Spleen (tissue), 11 donors: ENCODE measurements around the gene MIB1. TPM values are rescaled to one million over a fixed set of nuclear protein-coding genes. Genes with fewer than 3 reads are reported as not detected.
A peak's percentile ranks its signal among the peaks of the same experiment; 100 is the strongest.

ENCODE experiments used
- DNase-seq: peaks from one replicate; pipeline ENCODE4 v3.0.0-alpha.2; 2020
- H3K27ac ChIP-seq, 8 donors: fragments of 200-600 bp; sonication (generic) in 7 of 8; 1 replicate in 4 of 8; 2 replicates in 4 of 8; pipeline versions ENCODE4 v1.5.0 to v1.8.0; 2016 to 2021; ENCODE audit warnings: inconsistent platforms in 4 of 8, mild to moderate bottlenecking in 4 of 8, moderate library complexity in 1 of 8
- H3K27me3 ChIP-seq, 7 donors: fragments of 200-600 bp; sonication (generic) in 6 of 7; replicated peaks in 1 of 7; 1 replicate in 4 of 7; 2 replicates in 3 of 7; pipeline versions ENCODE4 v1.5.0 to v1.8.0; 2016 to 2021; ENCODE audit warnings: inconsistent platforms in 3 of 7, mild to moderate bottlenecking in 1 of 7
- H3K36me3 ChIP-seq, 6 donors: fragments of 200-600 bp; sonication (generic) in 5 of 6; 1 replicate in 4 of 6; 2 replicates in 2 of 6; pipeline versions ENCODE4 v1.5.0 to v1.8.0; 2016 to 2021; ENCODE audit warnings: inconsistent platforms in 2 of 6
- H3K4me1 ChIP-seq, 6 donors: fragments of 200-600 bp; sonication (generic) in 5 of 6; 1 replicate in 3 of 6; 2 replicates in 3 of 6; pipeline versions ENCODE4 v1.5.0 to v1.8.0; 2016 to 2021; ENCODE audit warnings: inconsistent platforms in 3 of 6
- H3K4me3 ChIP-seq, 8 donors: fragments of 200-600 bp; sonication (generic) in 7 of 8; 1 replicate in 4 of 8; 2 replicates in 4 of 8; pipeline versions ENCODE4 v1.5.0 to v1.8.0; 2016 to 2021; ENCODE audit warnings: inconsistent platforms in 4 of 8, mild to moderate bottlenecking in 4 of 8, moderate library complexity in 2 of 8
- H3K9me3 ChIP-seq, 8 donors: fragments of 200-600 bp; sonication (generic) in 7 of 8; 1 replicate in 4 of 8; 2 replicates in 4 of 8; pipeline versions ENCODE4 v1.5.0 to v1.8.0; 2016 to 2021; ENCODE audit warnings: inconsistent platforms in 4 of 8
- CTCF ChIP-seq, 11 experiments: fragments of 200-600 bp in 7 of 11; fragments of 450-650 bp in 4 of 11; sonication (generic) in 4 of 11; IDR thresholded peaks in 8 of 11; conservative IDR thresholded peaks in 3 of 11; 1 replicate in 7 of 11; 2 replicates in 4 of 11; pipeline versions ENCODE4 v1.4.0 to v1.8.0; 2016 to 2021; ENCODE audit warnings: antibody characterized with exemption in 11 of 11, inconsistent platforms in 4 of 11, mild to moderate bottlenecking in 1 of 11
- POLR2A ChIP-seq, 3 donors: fragments of 450-650 bp; IDR thresholded peaks; one replicate each; pipeline ENCODE4 v1.5.1; 2017; ENCODE audit warnings: antibody characterized with exemption in 3 of 3, mild to moderate bottlenecking in 1 of 3
- POLR2AphosphoS5 ChIP-seq, 3 donors: sonication (generic); formaldehyde crosslinking; IDR thresholded peaks; one replicate each; pipeline ENCODE4 v1.5.1; 2017; ENCODE audit warnings: antibody characterized with exemption in 3 of 3
- WGBS, 5 donors: extraction: QIAGEN DNeasy Blood & Tissue Kit in 3 of 5; methylation state at CpG; one replicate each; pipeline versions ENCODE4 v1.1.5 to v1.1.7; 2013 to 2018; 5-methylcytosine and 5-hydroxymethylcytosine counted together
- intact Hi-C: fragments of 100-400 bp; cut with DNase I; formaldehyde crosslinking; loops from one replicate; pipeline ENCODE4 v1.15.0; 2023; ENCODE audit warnings: low total_unique reads
- polyA plus RNA-seq, 3 donors: library from polyadenylated mRNA; stranded (reverse); fragments of 200-250 nt; gene quantifications; one replicate each; pipeline ENCODE4 v1.2.1, GENCODE V29; 2013
- total RNA-seq, 7 donors: library from RNA; depleted of rRNA in 3 of 7; stranded (reverse); fragments of >200 nt in 3 of 7; fragmentation: NEBNext Ultra II Directional in 4 of 7; extraction: Animal tissue kit (Norgen Biotek cat#: 25700) in 4 of 7; gene quantifications; one replicate each; pipeline versions ENCODE4 v1.1.0 to v1.2.1, GENCODE V29; 2016 to 2021
- donor health status: healthy with polysubstance abuse.
- donor health status: DM: no; HTN: no; CAD: no; lungs with moderate emphysema.
- donor health status: DM: no; HTN: no; CAD: no.
- donor health status: Bipolar disorder and iron deficiency.
- donor health status: healthy.
- donor health status: DM: no; HTN: no; CAD: no.
- donor health status: DM: yes; HTN: yes; CAD: no.

The MIB1 gene
- total and polyA plus RNA-seq, 10 donors = 2.7 to 33.3 (median 27.3) TPM

GRCh38 chr18:21903709-21904108 is 163.1 kb downstream of the MIB1 start:
- H3K4me3 ChIP-seq = no peak overlapping the region
- intact Hi-C loops = no loop called here
- peak overlapping the region in 5 of 8 donors; percentile 17 to 58 (median 51) for H3K27ac ChIP-seq
- H3K36me3 ChIP-seq = no peaks in the 10 kb centered on the region
- WGBS, 5 donors = 65 to 85% (median 69%) methylated on average over 6 of the region's 6 CpGs
- H3K9me3 ChIP-seq = no peaks in the 10 kb centered on the region
- TF ChIP-seq CTCF (IDR thresholded peaks at IDR 0.05 in 8 of 11, conservative IDR thresholded peaks at IDR 0.05 in 3 of 11) (no peak), POLR2A (IDR thresholded peaks at IDR 0.05) (no peak), POLR2AphosphoS5 (IDR thresholded peaks at IDR 0.05) (no peak)
- H3K27me3 ChIP-seq = no peaks in the 10 kb centered on the region
- H3K4me1 ChIP-seq = peaks cover 0 to 13% (median 0%) of the 10 kb centered on the region in 6 donors
- DNase-seq = no peak

GRCh38 chr18:21904856-21905255 is 164.3 kb downstream of the MIB1 start:
- H3K9me3 ChIP-seq = no peaks in the 10 kb centered on the region
- 50 to 75% (median 61%) methylated on average over 6 of the region's 6 CpGs for WGBS, 5 donors
- TF ChIP-seq POLR2AphosphoS5 (IDR thresholded peaks at IDR 0.05) = peak in 1 of 3 donors; percentile 34
- no peak for TF ChIP-seq CTCF (IDR thresholded peaks at IDR 0.05 in 8 of 11, conservative IDR thresholded peaks at IDR 0.05 in 3 of 11)
- no peaks in the 10 kb centered on the region for H3K27me3 ChIP-seq
- DNase-seq = no peak
- no peaks in the 10 kb centered on the region for H3K36me3 ChIP-seq
- intact Hi-C loops = no loop called here
- H3K4me3 ChIP-seq = no peak overlapping the region
- H3K27ac ChIP-seq = peak overlapping the region in 6 of 8 donors; percentile 2 to 58 (median 45)
- H3K4me1 ChIP-seq = peaks cover 0 to 13% (median 0%) of the 10 kb centered on the region in 6 donors

- H3K36me3 ChIP-seq = no peaks in the 10 kb centered on the region
- no peak for TF ChIP-seq POLR2AphosphoS5 (IDR thresholded peaks at IDR 0.05)
- TF ChIP-seq CTCF (IDR thresholded peaks at IDR 0.05 in 8 of 11, conservative IDR thresholded peaks at IDR 0.05 in 3 of 11) = no peak
- no peak for TF ChIP-seq POLR2A (IDR thresholded peaks at IDR 0.05)
- no peaks in the 10 kb centered on the region for H3K27me3 ChIP-seq
- no peak overlapping the region for H3K27ac ChIP-seq
- intact Hi-C loops = no loop called here
- DNase-seq = no peak
- peaks cover 0 to 8% (median 0%) of the 10 kb centered on the region in 6 donors for H3K4me1 ChIP-seq
- H3K9me3 ChIP-seq = no peaks in the 10 kb centered on the region
- WGBS, 5 donors = 85 to 91% (median 91%) methylated on average over 7 of the region's 7 CpGs
- H3K4me3 ChIP-seq = no peak overlapping the region
These were observed 166.9 kb downstream of the MIB1 start for GRCh38 chr18:21907451-21907850.

GRCh38 chr18:21908711-21909110 is 168.1 kb downstream of the MIB1 start:
- H3K27me3 ChIP-seq = no peaks in the 10 kb centered on the region
- intact Hi-C loops = no loop called here
- no peak overlapping the region for H3K27ac ChIP-seq
- H3K4me1 ChIP-seq = peaks cover 0 to 8% (median 0%) of the 10 kb centered on the region in 6 donors
- H3K36me3 ChIP-seq = no peaks in the 10 kb centered on the region
- no peak for DNase-seq
- H3K4me3 ChIP-seq = no peak overlapping the region
- H3K9me3 ChIP-seq = no peaks in the 10 kb centered on the region
- TF ChIP-seq POLR2AphosphoS5 (IDR thresholded peaks at IDR 0.05) = no peak
- no peak for TF ChIP-seq CTCF (IDR thresholded peaks at IDR 0.05 in 8 of 11, conservative IDR thresholded peaks at IDR 0.05 in 3 of 11)
- TF ChIP-seq POLR2A (IDR thresholded peaks at IDR 0.05) = no peak
